Measurements from ENCODE around the gene LRRN2. TPM values are rescaled to one million over a fixed set of nuclear protein-coding genes. Genes with fewer than 3 reads are reported as not detected.

LRRN2 gene
- polyA plus RNA-seq, 1 donor from 2014 or later, result 3.3 TPM

GRCh38 chr1:204688776-204689175, 3.2 kb upstream of the LRRN2 start:
- Histone ChIP-seq H3K27ac (ENCODE audit: low read length) (no peak overlapping the region), H3K4me2 (ENCODE audit: low read length) (no peak overlapping the region), H3K9ac (ENCODE audit: low read length) (no peak overlapping the region), H4K20me1 (ENCODE audit: insufficient read depth) (no peaks in the 10 kb centered on the region), H2AFZ (ENCODE audit: low read depth, low read length) (no peak overlapping the region), H3K79me2 (replicated peaks; ENCODE audit: insufficient read depth, low read length) (peaks cover 10% of the 10 kb centered on the region), H3K9me3 (ENCODE audit: low read length) (no peaks in the 10 kb centered on the region), H3K36me3 (ENCODE audit: insufficient read depth, low read length) (no peaks in the 10 kb centered on the region), H3K4me3 (ENCODE audit: low read length) (no peak overlapping the region), H3K27me3 (ENCODE audit: insufficient read depth, low read depth, low read length) (peaks cover 3% of the 10 kb centered on the region), H3K9me2 (ENCODE audit: insufficient read depth, low read length) (no peaks in the 10 kb centered on the region), H3F3A (ENCODE audit: insufficient read depth, low read length, poor library complexity, severe bottlenecking) (no peaks in the 10 kb centered on the region)
- TF ChIP-seq TAF1 (IDR thresholded peaks at IDR 0.05; ENCODE audit: low read depth) (no peak), EP300 (conservative IDR thresholded peaks at IDR 0.05; ENCODE audit: poor library complexity, severe bottlenecking) (no peak), SMC3 (conservative IDR thresholded peaks at IDR 0.05; ENCODE audit: poor library complexity) (no peak), RAD21 (conservative IDR thresholded peaks at IDR 0.05) (no peak), MXI1 (conservative IDR thresholded peaks at IDR 0.05; ENCODE audit: poor library complexity, severe bottlenecking) (no peak)

GRCh38 chr1:204688007-204688406, 2.5 kb upstream of the LRRN2 start:
- peaks cover 3% of the 10 kb centered on the region for H3K27me3 ChIP-seq (ENCODE audit: insufficient read depth, low read depth, low read length)
- H3K9me3 ChIP-seq (ENCODE audit: low read length), result no peaks in the 10 kb centered on the region
- H3K4me3 ChIP-seq (ENCODE audit: low read length), result no peak overlapping the region
- TF ChIP-seq, protein P1, sequence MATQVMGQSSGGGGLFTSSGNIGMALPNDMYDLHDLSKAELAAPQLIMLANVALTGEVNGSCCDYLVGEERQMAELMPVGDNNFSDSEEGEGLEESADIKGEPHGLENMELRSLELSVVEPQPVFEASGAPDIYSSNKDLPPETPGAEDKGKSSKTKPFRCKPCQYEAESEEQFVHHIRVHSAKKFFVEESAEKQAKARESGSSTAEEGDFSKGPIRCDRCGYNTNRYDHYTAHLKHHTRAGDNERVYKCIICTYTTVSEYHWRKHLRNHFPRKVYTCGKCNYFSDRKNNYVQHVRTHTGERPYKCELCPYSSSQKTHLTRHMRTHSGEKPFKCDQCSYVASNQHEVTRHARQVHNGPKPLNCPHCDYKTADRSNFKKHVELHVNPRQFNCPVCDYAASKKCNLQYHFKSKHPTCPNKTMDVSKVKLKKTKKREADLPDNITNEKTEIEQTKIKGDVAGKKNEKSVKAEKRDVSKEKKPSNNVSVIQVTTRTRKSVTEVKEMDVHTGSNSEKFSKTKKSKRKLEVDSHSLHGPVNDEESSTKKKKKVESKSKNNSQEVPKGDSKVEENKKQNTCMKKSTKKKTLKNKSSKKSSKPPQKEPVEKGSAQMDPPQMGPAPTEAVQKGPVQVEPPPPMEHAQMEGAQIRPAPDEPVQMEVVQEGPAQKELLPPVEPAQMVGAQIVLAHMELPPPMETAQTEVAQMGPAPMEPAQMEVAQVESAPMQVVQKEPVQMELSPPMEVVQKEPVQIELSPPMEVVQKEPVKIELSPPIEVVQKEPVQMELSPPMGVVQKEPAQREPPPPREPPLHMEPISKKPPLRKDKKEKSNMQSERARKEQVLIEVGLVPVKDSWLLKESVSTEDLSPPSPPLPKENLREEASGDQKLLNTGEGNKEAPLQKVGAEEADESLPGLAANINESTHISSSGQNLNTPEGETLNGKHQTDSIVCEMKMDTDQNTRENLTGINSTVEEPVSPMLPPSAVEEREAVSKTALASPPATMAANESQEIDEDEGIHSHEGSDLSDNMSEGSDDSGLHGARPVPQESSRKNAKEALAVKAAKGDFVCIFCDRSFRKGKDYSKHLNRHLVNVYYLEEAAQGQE (IDR thresholded peaks at IDR 0.05; ENCODE audit: borderline replicate concordance), result no peak
- no peak for TF ChIP-seq POLR2AphosphoS5 (IDR thresholded peaks at IDR 0.05)
- TF ChIP-seq SMC3 (conservative IDR thresholded peaks at IDR 0.05; ENCODE audit: poor library complexity), result no peak
- TF ChIP-seq RAD21 (conservative IDR thresholded peaks at IDR 0.05), result no peak
- TF ChIP-seq EZH2 (IDR thresholded peaks at IDR 0.05; ENCODE audit: borderline replicate concordance, insufficient read depth, low read length, poor library complexity, severe bottlenecking), result no peak
- TF ChIP-seq, protein P2, sequence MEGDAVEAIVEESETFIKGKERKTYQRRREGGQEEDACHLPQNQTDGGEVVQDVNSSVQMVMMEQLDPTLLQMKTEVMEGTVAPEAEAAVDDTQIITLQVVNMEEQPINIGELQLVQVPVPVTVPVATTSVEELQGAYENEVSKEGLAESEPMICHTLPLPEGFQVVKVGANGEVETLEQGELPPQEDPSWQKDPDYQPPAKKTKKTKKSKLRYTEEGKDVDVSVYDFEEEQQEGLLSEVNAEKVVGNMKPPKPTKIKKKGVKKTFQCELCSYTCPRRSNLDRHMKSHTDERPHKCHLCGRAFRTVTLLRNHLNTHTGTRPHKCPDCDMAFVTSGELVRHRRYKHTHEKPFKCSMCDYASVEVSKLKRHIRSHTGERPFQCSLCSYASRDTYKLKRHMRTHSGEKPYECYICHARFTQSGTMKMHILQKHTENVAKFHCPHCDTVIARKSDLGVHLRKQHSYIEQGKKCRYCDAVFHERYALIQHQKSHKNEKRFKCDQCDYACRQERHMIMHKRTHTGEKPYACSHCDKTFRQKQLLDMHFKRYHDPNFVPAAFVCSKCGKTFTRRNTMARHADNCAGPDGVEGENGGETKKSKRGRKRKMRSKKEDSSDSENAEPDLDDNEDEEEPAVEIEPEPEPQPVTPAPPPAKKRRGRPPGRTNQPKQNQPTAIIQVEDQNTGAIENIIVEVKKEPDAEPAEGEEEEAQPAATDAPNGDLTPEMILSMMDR (IDR thresholded peaks at IDR 0.05; ENCODE audit: poor library complexity, severe bottlenecking), result no peak
- no peak for TF ChIP-seq TAF1 (IDR thresholded peaks at IDR 0.05; ENCODE audit: low read depth)
- no peak for TF ChIP-seq EP300 (conservative IDR thresholded peaks at IDR 0.05; ENCODE audit: poor library complexity, severe bottlenecking)
- TF ChIP-seq MXI1 (conservative IDR thresholded peaks at IDR 0.05; ENCODE audit: poor library complexity, severe bottlenecking), result no peak
- H3K9me2 ChIP-seq (ENCODE audit: insufficient read depth, low read length), result no peaks in the 10 kb centered on the region
- no peaks in the 10 kb centered on the region for H3K36me3 ChIP-seq (ENCODE audit: insufficient read depth, low read length)
- no peak overlapping the region for H3K27ac ChIP-seq (ENCODE audit: low read length)
- no peaks in the 10 kb centered on the region for H3F3A ChIP-seq (ENCODE audit: insufficient read depth, low read length, poor library complexity, severe bottlenecking)
- H4K20me1 ChIP-seq (ENCODE audit: insufficient read depth), result no peaks in the 10 kb centered on the region
- no peak overlapping the region for H3K4me2 ChIP-seq (ENCODE audit: low read length)
- peaks cover 14% of the 10 kb centered on the region for H3K79me2 ChIP-seq (replicated peaks; ENCODE audit: insufficient read depth, low read length)
- H3K9ac ChIP-seq (ENCODE audit: low read length), result no peak overlapping the region
- no peak overlapping the region for H2AFZ ChIP-seq (ENCODE audit: low read depth, low read length)
